Measurements from ENCODE around the gene DCDC2B. TPM values are rescaled to one million over a fixed set of nuclear protein-coding genes. Genes with fewer than 3 reads are reported as not detected.

The DCDC2B gene
- total and polyA plus RNA-seq, 10 of the 15 experiments (the other 5 are each of a cell fraction or from before 2014, with no cell fraction given) = 0.12 to 0.21 (median 0.15) TPM; not detected in 7

- ChIA-PET SMC1A (ENCODE audit: uncharacterized antibody, unreplicated experiment) (no interaction called here), RAD21 (ENCODE audit: unreplicated experiment) (interaction anchor here (0.7 kb wide), 1 partner anchor 222 kb away, joined by 7 read pairs; no protein-coding TSS in a partner anchor), CTCF (interaction anchor here (0.7 to 1.6 kb wide), 2 partner anchors 29 to 62 kb away, joined by 3 to 5 read pairs; no protein-coding TSS in a partner anchor), POLR2A (interaction anchor here (1.0 kb wide), 1 partner anchor 15 kb away, joined by 3 read pairs; the partner anchor contains the start of gene CCDC28B)
- Histone ChIP-seq H3K4me2 (ENCODE audit: control insufficient read depth, insufficient read depth) (peak overlapping the region; percentile 7), H3K27me3 (replicated peaks in 1 of 2; ENCODE audit: control insufficient read depth in 2 of 2, insufficient read depth in 2 of 2, low read length in 1 of 2) (no peaks in the 10 kb centered on the region), H3K27ac (ENCODE audit: control insufficient read depth, insufficient read depth) (no peak overlapping the region), H3K79me2 (ENCODE audit: control insufficient read depth, insufficient read depth, low read length) (peaks cover 48% of the 10 kb centered on the region), H3K36me3 (ENCODE audit: control insufficient read depth in 2 of 2, insufficient read depth in 2 of 2, low read length in 1 of 2) (peaks cover 19 to 49% of the 10 kb centered on the region in 2 experiments), H3K4me1 (ENCODE audit: control insufficient read depth, insufficient read depth, low read length) (peaks cover 14% of the 10 kb centered on the region), H3K4me3 (no peak overlapping the region), H4K20me1 (ENCODE audit: control insufficient read depth, insufficient read depth) (no peaks in the 10 kb centered on the region; the same call in 1 of the 2 replicates), H2AFZ (ENCODE audit: control insufficient read depth, low read depth, low read length) (no peak overlapping the region), H3K9me3 (replicated peaks; ENCODE audit: control insufficient read depth, insufficient read depth, low read length) (no peaks in the 10 kb centered on the region), H3K9ac (ENCODE audit: control insufficient read depth, insufficient read depth, low read length) (0 out of 2 replicates have a peak overlapping the region, but pooled peaks have one; percentile 22)
- intact Hi-C loops (cut with micrococcal nuclease; ENCODE audit: unreplicated experiment) (no loop called here), in situ Hi-C loops (cut with MboI) (no loop called here)
- ATAC-seq (no peak), DNase-seq (ENCODE audit: low read depth, low spot score) (no peak), FAIRE-seq (no peak)
- TSS peak; percentile 11 for BruUV-seq (replicated peaks)
- TF ChIP-seq, protein P1, sequence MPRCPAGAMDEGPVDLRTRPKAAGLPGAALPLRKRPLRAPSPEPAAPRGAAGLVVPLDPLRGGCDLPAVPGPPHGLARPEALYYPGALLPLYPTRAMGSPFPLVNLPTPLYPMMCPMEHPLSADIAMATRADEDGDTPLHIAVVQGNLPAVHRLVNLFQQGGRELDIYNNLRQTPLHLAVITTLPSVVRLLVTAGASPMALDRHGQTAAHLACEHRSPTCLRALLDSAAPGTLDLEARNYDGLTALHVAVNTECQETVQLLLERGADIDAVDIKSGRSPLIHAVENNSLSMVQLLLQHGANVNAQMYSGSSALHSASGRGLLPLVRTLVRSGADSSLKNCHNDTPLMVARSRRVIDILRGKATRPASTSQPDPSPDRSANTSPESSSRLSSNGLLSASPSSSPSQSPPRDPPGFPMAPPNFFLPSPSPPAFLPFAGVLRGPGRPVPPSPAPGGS (IDR thresholded peaks at IDR 0.05; ENCODE audit: borderline replicate concordance, insufficient read depth, low read depth, low read length, poor library complexity, severe bottlenecking) = no peak
- TF ChIP-seq YBX1 (IDR thresholded peaks at IDR 0.05) (no peak), RAD21 (IDR thresholded peaks at IDR 0.05; ENCODE audit: insufficient read depth, low read depth, low read length) (no peak), CEBPB (IDR thresholded peaks at IDR 0.05; ENCODE audit: borderline replicate concordance in 1 of 2, low read depth in 2 of 2, low read length in 2 of 2) (no peak), IKZF2 (IDR thresholded peaks at IDR 0.05) (no peak), ZNF207 (IDR thresholded peaks at IDR 0.05; ENCODE audit: borderline replicate concordance) (no peak), TARDBP (IDR thresholded peaks at IDR 0.05; ENCODE audit: borderline replicate concordance) (no peak)
- WGBS (ENCODE audit: insufficient coverage, insufficient replicate concordance, low lambda C conversion rate, missing lambda C conversion rate) = 100% methylated on average over 2 of the region's 2 CpGs
These were observed 22.8 kb upstream of the DCDC2B start for GRCh38 chr1:32186077-32186476.

All from GM12878 (cell line).